Fibroblast of lung (primary cell): Measurements from ENCODE around the gene PCGF2.

Experiments used
- EZH2 ChIP-seq: IDR thresholded peaks from 2 replicates; pipeline ENCODE4 v1.5.1; 2012; ENCODE audit warnings: low read length, control low read depth, mild to moderate bottlenecking; ENCODE audit errors: missing control alignments
- TF ChIP-seq, protein P1 (sequence below), 2 donors: IDR thresholded peaks in 1 of 2; conservative IDR thresholded peaks in 1 of 2; 1 replicate in 1 of 2; 2 replicates in 1 of 2; pipeline ENCODE4 v1.5.1; 2011 to 2012; ENCODE audit warnings: low read length in 2 of 2, control low read depth in 1 of 2, inconsistent platforms in 1 of 2, low read depth in 1 of 2, mild to moderate bottlenecking in 1 of 2

DNA sequence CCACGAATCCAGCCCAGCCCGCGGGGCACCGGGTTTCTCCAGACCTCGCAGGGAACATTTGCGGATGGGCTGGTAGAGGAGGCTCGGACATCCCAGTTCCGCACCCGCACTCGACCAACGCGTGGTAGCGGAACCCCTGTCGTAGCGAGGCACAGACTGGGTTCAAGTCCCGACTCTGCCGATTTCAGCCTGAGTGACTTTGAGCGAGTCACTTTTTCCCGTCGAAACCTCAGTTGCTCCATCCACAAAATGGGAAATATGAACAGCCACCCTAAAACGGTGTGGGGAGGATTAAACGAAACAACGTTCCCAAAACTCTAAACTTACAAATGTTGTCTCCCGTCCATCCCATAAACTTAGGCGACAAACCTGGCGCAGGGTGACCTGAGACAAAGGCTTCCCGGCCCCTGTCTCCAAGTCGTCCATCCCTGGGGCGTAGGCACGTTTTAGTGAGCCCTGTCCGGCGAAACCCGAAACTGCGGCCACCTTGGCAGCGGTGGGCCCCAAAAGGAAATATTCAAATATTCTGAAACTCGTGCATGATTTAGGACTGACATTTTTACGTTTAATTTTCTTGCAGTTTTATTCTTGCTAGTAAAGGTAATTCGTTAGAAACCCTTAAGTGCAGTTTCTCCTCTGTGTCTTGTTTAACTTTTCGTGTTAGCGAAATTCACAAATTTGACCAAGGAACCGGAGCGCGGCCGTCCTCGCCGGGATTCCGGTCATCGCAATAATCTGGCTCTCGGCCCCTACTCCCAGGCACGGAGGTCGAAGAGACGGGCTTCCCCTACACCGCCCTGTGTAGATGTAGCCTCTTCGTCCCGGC, 45.0 kb downstream of the PCGF2 start:
- TF ChIP-seq, protein P1, sequence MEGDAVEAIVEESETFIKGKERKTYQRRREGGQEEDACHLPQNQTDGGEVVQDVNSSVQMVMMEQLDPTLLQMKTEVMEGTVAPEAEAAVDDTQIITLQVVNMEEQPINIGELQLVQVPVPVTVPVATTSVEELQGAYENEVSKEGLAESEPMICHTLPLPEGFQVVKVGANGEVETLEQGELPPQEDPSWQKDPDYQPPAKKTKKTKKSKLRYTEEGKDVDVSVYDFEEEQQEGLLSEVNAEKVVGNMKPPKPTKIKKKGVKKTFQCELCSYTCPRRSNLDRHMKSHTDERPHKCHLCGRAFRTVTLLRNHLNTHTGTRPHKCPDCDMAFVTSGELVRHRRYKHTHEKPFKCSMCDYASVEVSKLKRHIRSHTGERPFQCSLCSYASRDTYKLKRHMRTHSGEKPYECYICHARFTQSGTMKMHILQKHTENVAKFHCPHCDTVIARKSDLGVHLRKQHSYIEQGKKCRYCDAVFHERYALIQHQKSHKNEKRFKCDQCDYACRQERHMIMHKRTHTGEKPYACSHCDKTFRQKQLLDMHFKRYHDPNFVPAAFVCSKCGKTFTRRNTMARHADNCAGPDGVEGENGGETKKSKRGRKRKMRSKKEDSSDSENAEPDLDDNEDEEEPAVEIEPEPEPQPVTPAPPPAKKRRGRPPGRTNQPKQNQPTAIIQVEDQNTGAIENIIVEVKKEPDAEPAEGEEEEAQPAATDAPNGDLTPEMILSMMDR (conservative IDR thresholded peaks at IDR 0.05 in 1 of 2, IDR thresholded peaks at IDR 0.05 in 1 of 2; ENCODE audit: low read depth in 1 of 2, low read length in 2 of 2), result no peak
- no peak for TF ChIP-seq EZH2
